GM21381 (cell line): ENCODE measurements around the gene BTBD9.

ENCODE experiments used
- ATAC-seq: cut with Tn5 transposase; IDR thresholded peaks from one replicate; pipeline ENCODE4 v1.9.1; 2021; ENCODE audit warnings: mild to moderate bottlenecking, moderate library complexity; ENCODE audit not compliant: unreplicated experiment

The BTBD9 gene

DNA sequence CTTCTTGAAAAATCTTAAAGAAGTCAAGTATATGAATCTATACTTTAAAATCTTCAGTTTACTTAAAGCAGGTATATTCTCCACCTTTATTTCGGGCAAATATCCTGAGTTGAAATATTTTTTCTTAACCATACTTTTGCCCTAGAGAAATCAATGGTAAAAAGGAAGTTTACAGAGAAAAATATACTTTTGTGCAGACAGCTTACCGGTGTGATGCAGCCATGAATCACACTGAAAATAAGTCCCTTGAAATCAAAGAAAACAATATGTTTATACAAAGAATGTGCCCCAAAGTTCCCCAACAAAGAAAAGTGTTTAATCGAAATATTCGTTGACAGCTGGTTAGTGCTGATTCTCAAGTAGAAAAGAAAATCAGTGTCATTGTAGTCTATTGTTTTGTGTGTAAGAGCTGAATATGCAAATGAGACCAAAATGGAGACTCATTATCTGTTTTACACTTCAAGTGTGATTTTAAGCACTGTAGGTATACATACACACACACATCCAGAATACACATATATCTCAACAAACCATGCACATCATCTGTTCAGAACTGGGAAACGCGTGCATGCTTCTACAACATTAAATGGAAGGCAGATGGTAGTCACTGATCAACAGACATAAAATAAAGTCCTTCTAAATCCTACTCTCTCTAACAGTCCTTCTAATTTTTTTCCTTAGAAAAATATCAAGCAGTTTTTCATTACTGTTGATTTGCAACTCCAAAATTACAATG is 73.3 kb downstream of the BTBD9 start:
- no peak for ATAC-seq

DNA sequence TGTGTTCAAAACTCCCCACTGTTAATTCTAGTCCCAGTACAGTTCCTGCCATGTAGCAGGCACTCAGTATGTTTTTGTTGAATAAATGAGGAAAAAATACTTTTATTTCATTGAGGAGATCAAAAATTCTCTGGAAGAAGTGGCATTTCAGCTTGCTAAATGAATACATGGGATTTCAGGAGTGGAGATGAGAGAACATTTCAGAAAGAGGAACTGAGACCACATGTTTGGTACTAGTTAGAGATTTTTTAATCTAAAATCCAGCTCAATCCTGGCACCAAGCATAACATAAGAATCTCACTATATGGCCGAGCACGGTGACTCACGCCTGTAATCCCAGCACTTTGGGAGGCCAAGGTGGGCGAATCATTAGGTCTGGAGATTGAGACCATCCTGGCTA is 75.4 kb downstream of the BTBD9 start:
- ATAC-seq = no peak

DNA sequence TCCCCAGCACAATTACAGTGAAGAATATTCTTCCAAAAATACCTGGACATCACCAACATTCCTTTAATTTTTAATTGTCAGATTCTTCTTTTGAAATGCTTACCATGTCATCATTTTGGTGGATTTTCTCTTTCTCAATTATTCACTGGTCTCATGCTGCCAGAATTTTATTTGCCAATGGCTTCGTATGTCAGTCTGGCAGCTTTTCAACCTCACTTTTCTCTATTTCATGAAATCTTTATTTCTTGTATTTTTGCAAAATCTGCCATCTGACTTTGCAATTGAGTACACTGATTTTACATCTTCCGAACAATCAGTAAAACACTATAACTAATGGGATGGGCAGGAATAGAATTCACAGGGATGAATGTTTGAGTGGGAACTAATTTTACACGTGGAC is 84.1 kb downstream of the BTBD9 start:
- ATAC-seq = no peak

DNA sequence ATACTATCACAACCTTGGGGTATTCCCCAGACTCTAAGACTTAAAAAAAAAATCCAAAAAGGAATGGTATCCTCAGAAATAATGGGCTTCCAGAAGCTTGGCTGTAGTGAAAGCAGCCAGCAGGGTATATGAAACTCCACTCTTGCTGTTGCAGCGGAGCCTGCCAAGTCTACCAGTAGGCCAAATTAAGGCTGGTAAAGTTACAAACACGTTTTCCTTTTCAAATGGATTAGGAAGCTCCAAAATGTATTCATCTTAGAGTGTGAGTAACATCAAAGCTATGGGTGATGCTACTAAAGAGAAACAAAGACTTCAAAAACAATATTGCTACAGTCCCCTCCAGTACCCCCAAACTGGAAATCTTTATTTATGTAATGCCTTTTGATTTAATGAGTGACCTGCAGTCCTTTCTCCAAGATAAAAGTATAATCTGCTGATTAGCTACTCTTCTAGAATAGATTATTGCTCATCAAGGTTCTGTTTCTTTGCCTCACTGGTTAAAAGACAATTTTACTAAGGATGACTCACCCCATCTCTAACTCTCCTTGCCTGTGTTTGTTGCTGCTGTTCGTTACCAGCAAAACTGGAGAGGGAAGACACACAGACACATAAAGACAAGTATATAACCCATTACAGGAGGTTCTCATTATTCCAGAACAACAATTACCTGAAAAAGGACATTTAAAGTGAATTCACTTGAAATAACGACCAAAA is 84.9 kb downstream of the BTBD9 start:
- no peak for ATAC-seq

DNA sequence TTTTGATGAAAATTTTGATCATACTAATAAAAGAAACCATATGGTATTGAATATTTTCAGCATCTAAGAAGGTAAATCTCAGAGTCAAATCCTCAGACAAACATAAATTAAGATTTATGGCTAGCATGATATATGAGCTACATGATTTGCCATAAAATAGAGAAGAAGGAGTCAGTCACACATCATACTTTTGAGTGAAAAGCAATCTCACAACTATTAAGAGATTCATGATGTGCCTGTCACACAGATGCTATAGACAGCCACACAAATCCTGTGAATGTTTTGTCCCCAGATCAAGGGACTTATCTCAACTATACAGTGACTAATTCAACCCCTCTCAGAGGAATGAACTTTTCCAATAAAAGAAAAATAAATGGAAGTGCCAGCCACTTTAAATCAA is 85.7 kb downstream of the BTBD9 start:
- ATAC-seq = no peak

DNA sequence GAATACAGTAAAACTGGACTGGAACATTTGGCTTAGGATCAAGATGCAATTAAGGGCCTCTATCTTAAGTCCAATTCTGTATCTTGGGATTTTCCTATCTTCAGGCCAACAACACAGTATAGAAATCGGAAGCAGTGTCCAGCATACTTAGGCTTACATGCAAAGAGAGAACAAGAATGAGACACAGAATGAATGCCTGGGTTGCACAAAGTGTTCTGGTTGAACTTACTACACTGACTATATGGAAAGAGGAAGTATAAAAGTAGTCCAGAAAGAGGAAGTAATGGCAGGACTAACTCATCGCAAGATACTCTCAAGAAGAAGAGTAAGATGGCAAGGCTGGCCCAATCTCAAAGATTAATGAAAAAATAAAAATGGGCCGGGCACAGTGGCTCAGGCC is 87.6 kb downstream of the BTBD9 start:
- ATAC-seq = no peak

DNA sequence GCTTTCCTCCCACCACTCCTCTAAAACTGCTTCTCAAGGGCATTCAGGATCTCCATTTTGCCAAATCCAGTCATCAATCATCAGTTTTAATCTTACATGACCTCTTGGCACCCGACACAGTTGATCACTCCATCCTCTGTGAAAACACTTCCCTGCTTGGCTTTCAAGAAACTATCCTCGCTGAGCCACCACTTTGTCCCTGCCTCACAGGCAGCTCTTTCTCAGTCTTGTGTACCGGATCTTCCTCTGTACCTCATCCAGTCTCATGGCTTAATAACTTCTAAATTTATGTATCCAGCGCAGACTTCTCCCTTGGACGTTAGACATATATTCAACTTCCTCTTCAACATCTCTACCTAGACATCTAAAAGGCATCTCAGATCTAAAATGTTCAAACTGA is 89.9 kb downstream of the BTBD9 start:
- no peak for ATAC-seq

DNA sequence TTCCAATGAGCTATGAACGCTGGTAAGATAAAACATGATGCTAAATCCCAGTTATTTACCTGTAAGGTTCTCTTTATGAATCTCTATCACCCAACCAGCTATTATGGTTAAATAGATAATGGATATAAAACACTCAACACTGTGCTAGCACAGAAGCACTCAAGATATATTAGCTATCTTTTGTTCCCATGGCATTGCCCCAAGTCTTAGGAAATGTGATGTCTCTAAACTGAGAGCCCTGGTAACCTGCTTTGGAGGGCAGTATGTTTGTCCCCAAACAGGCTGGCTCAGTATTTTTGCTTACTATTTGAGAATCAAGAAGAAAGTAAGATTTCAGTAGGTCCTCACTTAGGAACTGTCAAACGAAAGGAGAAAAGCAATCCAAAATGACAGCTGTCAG is 90.5 kb downstream of the BTBD9 start:
- ATAC-seq = no peak

DNA sequence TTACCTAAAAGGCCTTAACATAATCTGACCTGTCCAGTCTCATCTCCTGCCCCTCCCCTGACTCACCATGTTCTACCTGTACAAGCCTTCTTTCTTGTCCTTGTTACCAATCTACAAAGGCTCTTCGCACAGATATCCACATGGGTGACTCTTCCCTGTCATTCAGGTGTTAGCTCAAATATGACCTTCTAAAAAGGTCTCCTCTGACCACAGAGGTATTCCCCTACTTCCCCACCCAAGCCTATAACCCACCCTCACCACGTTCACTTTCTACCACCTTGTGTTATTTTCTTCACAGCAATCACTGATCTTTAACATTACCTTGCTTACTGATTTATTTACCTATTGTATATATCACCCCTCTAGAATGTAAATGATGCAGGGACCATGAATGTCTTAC is 96.7 kb downstream of the BTBD9 start:
- ATAC-seq = no peak

DNA sequence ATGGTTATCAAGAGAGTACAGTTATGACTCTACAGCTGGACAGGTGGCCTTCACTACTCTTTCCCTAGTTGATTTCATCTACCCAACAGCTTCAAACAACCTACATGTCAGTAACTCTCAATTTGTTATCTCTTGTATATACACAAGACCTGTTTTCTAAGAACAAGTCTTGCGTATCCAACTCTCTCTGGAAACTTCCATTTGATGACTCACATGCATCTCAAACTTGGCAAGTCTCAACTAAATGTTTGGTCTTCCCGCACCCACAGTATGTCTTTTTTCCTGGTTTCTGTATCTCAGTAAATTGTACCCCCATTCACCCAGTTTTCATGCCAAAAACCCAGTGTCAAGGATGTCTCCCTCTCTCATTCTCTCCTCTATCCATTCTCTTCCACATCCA is 97.7 kb downstream of the BTBD9 start:
- ATAC-seq = no peak

DNA sequence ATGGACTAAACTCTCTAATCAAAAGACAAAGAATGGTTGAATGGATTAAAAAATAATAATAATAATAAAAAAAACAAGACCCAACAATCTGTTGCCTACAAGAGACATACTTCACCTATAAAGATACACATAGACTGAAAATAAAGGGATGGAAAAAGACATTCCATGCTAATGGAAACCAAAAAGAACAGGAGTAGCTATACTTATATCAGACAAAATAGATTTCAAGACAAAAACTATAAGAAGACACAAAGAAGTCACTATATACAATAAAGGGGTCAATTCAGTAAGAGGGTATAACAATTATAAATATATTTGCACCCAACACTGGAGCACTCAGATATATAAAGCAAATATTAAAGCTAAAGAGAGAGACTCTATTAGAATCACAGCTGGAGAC is 106.7 kb downstream of the BTBD9 start:
- no peak for ATAC-seq

DNA sequence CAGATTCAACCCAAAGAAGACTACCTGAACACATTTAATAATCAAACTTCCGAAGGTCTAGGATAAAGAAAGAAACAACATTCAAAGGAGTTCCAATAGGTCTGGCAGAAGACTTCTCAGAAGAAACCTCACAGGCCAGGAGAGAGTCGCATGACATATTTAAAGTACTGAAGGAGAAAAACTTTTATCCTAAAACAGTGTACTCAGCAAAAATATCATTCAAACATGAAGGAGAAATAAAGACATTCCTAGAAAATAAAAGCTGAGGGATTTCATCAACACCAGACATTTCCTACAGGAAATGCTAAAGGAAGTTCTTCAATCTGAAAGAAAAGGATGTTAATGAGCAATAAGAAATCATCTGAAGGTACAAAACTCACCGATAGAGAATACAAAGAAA is 108.6 kb downstream of the BTBD9 start:
- no peak for ATAC-seq

DNA sequence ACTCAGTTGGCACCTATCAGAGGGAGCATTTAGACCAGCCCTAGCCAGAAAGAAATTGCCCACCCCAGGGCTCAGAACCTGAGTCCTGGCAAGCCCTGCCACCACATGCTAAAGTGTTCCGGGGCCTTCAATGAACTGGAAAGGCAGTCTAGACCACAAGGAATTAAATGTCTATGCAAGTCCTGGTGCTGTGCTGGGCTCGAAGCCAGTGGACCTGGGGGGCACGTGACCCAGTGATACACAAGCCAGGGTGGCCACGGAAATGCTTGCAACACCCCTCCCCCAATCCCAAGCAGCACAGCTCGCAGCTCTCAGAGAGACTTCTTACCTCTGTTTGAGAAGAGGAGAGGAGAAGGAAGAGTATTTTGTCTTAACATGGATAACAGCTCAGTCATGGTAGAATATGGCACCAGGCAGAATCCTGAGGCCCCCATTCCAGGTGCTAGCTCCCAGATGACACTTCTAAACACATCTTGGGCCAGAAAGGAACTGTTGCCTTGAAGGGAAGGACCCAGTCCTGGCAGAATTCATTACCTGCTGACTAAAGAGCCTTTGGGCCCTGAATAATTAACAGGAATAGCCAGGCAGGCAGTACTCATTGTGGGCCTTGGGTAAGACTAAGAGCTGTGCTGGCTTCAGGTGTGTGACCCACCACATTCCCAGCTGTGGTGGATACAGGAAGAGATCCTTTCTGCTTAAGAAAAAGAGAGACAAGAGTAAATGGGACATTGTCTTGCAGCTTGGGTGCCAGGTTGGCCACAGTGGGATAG is 111.3 kb downstream of the BTBD9 start:
- ATAC-seq = no peak

DNA sequence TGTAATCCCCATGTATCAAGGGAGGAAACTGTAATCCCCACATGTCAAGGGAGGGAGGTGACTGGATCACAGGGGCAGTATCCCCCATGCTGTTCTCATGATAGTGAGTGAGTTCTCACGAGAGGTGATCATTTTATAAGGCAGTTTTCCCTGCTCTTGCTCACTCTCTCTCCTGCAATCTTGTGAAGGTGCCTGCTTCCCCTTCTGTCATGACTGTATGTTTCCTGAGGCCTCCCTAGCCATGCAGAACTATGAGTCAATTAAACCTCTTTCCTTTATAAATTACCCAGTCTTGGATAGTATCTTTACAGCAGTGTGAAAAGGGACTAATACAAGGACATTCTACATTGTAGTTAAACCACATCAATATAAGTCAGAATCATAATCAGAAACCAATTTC is 112.4 kb downstream of the BTBD9 start:
- ATAC-seq = no peak

DNA sequence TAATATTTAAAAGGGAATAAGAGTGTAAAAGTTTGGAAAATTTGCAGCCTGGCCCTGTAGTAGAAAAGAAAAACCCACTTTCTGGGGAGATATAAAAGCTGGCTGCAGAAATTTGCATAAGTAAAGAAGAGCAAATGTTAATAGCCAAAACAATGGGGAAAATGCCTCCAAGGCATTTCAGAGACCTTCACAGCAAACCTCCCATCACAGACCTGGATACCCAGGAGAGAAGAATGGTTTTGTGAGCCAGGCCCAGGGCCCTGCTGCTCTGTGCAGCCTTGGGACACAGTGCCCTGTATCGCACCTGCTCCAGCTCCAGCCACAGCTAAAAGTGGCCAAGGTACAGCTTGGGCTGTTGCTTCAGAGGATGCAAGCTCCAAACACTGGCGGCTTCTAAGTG is 113.8 kb downstream of the BTBD9 start:
- ATAC-seq = no peak

DNA sequence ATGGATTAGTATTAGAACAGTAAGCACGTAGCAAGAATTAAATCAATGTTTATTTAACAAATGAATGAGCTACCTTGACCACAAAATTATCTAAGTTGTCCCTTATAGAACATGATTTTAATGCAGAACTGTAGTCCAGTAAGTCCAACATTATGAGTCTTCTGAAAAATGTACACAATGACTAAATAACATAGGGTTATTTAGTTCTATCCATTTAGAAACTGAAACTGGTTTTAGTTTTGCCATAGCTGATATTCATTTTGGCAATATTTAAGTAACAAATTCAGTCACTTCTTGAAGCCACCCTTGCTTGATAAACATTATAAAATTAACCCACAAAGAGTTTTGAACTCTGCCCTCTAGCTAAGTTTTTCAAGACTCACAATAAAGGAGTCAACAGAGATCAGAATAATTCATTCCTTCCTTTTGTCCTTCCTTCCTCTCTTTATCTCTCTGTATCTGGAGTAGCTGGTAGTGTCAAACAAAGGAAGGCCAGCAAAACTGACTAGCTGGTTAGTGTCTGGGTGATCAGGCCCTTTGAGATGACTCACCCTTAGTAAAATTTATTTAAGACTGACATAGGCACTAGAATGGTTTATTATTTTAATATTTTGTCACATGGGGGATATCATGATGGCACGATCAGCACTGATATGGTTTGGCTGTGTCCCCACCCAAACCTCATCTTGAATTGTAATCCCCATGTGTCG is 115.1 kb downstream of the BTBD9 start:
- no peak for ATAC-seq

DNA sequence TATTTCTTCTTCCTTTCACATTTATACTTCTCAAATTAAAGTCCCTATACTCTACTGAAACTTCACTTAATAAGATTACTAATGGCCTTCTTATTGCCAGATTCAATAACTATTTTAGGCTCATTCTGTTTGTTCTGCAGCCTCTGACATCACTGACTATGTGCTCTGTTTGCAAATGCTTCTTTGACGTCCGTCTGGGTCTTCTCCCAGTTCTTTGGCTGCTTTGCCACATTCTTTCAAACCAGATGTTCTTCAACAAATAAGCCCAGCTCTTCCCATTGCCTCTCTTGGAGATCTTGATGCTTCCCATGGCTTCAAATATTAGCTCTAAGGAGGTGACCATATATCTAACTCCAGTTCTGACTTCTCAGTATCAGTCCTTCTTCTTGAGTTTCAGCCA is 117.4 kb downstream of the BTBD9 start:
- ATAC-seq = no peak

DNA sequence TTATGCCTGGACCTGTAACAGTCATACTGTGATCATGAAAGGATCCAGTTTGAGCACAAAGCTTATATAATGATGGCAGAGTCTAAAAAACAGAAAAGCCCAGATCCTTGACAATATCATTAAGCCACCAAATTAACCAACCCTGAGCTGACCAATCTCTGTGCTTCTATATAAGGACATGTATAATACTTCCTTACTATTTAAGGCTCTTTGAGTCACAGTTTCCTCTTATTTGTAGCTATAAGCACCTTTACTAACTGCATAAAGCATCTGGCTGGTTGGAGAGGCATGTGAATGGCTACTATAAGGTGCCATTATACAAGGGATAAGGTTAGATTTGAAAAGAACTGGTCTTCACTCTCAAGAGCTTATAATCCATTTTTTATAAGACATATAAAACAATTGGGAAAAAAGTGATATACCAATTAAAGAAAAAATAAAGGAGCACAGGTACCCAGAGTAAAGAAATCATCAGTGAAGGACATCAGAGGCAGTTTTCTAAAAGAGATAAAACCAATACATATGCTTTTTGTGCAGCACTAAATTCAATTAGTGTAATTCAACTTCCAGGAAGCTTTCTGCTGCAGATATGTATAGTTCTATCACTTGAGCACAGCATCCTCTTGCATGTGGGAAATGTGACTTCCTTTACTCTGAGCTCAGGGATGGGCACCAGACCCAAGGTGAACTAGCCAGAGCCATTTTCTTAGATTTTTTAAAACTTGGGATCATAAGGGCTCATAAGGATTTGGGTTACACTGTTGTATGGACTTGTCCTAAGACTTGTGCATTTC is 121.0 kb downstream of the BTBD9 start:
- ATAC-seq = no peak

DNA sequence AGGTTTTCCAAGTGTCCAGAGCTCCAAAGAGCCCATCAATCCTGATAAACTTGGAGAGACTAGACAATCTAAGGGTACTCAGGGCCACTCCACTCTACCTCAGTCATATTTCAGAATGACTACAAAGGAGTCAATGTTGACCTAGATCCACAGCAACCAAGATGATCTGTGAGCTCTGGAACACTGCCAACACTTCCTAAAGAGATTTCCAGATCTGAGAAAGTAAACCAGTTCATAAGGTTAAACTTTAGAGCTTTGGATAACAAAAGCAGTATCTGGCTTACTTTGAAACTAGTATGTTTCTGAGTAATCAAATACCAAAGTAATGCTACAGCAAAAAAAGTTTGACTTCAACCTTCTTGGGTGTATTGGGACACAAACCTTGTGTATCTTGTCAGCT is 122.7 kb downstream of the BTBD9 start:
- ATAC-seq = no peak

DNA sequence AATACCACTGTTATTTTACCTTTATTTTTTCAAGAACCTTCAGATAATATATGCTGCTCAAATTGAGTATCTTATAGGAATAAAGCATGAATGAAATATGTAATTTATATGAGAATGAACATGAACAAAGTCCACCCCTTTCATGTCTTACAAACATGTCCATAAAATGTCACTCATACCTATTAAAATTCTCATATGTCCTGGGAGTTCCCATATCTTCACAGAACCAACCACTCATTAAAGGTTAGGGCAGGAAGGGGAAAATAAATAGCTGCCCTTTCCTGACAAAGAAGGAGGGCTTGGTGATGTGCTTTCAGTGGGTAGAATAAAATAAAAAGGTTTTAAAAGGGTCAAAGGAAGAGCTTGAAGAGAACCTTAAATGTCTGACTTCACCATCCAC is 125.3 kb downstream of the BTBD9 start:
- ATAC-seq = no peak

DNA sequence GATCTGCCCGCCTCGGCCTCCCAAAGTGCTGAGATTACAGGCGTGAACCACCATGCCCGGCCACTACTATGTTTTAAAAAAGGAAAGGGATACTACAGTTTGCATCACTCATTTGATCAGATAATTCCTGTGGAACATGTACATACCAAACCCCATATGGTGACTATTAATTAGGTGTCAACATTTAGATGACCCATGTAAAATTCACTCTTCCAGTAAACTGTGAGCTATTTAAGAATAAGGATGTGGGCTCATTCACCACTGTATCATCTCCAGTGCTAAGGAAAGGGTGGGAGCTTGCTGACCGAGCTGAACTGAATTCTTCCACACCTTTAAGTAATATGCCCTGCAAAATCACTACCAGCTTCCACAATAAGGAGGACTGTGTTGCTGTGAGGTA is 127.5 kb downstream of the BTBD9 start:
- no peak for ATAC-seq
